DND-41 (cell line): ENCODE data around the gene SMTNL2.

Experiments used
- EZH2 ChIP-seq: IDR thresholded peaks from 3 replicates; pipeline ENCODE4 v1.6.1; 2012; ENCODE audit warnings: borderline replicate concordance, low read depth, mild to moderate bottlenecking, moderate library complexity, low read length, inconsistent platforms; ENCODE audit not compliant: severe bottlenecking
- TF ChIP-seq, protein P1 (sequence below): IDR thresholded peaks from 2 replicates; pipeline ENCODE4 v1.5.1; 2012; ENCODE audit warnings: borderline replicate concordance, low read length, moderate library complexity, mild to moderate bottlenecking; ENCODE audit not compliant: poor library complexity, severe bottlenecking; ENCODE audit errors: extremely low read depth

DNA sequence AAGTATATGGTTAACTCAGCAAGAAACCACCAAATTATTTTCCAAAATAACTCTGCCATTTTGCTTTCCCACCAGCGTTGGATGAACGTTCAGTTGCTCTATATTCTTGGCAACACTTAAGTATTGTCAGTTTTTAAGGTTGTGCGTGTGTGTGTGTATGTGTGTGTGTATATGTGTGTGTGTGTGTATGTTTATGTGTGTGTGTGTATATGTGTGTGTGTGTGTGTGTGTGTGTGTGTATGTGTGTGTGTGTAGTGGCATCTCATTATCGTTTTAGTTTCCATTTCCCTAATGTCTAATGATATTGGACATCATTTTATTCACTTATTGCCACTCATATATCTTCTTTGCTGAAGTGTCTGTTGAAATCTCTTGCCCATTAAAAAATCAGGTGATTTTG is 11.2 kb upstream of the SMTNL2 start:
- TF ChIP-seq, protein P1, sequence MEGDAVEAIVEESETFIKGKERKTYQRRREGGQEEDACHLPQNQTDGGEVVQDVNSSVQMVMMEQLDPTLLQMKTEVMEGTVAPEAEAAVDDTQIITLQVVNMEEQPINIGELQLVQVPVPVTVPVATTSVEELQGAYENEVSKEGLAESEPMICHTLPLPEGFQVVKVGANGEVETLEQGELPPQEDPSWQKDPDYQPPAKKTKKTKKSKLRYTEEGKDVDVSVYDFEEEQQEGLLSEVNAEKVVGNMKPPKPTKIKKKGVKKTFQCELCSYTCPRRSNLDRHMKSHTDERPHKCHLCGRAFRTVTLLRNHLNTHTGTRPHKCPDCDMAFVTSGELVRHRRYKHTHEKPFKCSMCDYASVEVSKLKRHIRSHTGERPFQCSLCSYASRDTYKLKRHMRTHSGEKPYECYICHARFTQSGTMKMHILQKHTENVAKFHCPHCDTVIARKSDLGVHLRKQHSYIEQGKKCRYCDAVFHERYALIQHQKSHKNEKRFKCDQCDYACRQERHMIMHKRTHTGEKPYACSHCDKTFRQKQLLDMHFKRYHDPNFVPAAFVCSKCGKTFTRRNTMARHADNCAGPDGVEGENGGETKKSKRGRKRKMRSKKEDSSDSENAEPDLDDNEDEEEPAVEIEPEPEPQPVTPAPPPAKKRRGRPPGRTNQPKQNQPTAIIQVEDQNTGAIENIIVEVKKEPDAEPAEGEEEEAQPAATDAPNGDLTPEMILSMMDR: no peak
- no peak for TF ChIP-seq EZH2
